ENCODE results near the gene GABRP.

Gene GABRP

GRCh38 chr5:170783498-170784247 lies at the start of gene GABRP:
Gene GABRP, plus strand, starts transcription at chr5:170783725. Its CDS starts 4,891 bp downstream, at chr5:170788616.
- H3K4me2 ChIP-seq: no peak within 1 kb of the TSS
- TF ChIP-seq CTCF (conservative IDR thresholded peaks at IDR 0.05; ENCODE audit: low read depth, low read length): no peak
- H3K79me2 ChIP-seq (ENCODE audit: insufficient read depth, low read depth): no peaks in the 10 kb centered on the region
- no peak within 1 kb of the TSS for H3K27ac ChIP-seq
- H3K27me3 ChIP-seq (ENCODE audit: insufficient read depth, low read depth): no peaks in the 10 kb centered on the region
- no peaks in the 10 kb centered on the region for H4K20me1 ChIP-seq (ENCODE audit: insufficient read depth)
- no peaks in the 10 kb centered on the region for H3K36me3 ChIP-seq (ENCODE audit: insufficient read depth)
- H3K4me3 ChIP-seq (IDR thresholded peaks at IDR 0.05; ENCODE audit: insufficient read depth, low read depth, low read length): no peak within 1 kb of the TSS
- H2AFZ ChIP-seq (ENCODE audit: low read depth): no peak within 1 kb of the TSS
- H3K4me1 ChIP-seq (ENCODE audit: low read depth, poor library complexity, severe bottlenecking): no peaks in the 10 kb centered on the region
- H3K9ac ChIP-seq: no peak within 1 kb of the TSS

GRCh38 chr5:170736966-170737365 lies 46.6 kb upstream of the GABRP start:
- Histone ChIP-seq H3K4me1 (ENCODE audit: low read depth, poor library complexity, severe bottlenecking) (no peaks in the 10 kb centered on the region), H3K4me2 (no peak overlapping the region), H3K27me3 (ENCODE audit: insufficient read depth, low read depth) (no peaks in the 10 kb centered on the region), H3K9ac (no peak overlapping the region), H3K27ac (no peak overlapping the region), H4K20me1 (ENCODE audit: insufficient read depth) (no peaks in the 10 kb centered on the region), H3K4me3 (IDR thresholded peaks at IDR 0.05; ENCODE audit: insufficient read depth, low read depth, low read length) (no peak overlapping the region), H2AFZ (ENCODE audit: low read depth) (no peak overlapping the region), H3K36me3 (ENCODE audit: insufficient read depth) (no peaks in the 10 kb centered on the region), H3K79me2 (ENCODE audit: insufficient read depth, low read depth) (no peaks in the 10 kb centered on the region)
- no peak for TF ChIP-seq CTCF (conservative IDR thresholded peaks at IDR 0.05; ENCODE audit: low read depth, low read length)

- Histone ChIP-seq H3K4me2 (no peak overlapping the region), H3K27me3 (ENCODE audit: insufficient read depth, low read depth) (no peaks in the 10 kb centered on the region), H3K4me1 (ENCODE audit: low read depth, poor library complexity, severe bottlenecking) (no peaks in the 10 kb centered on the region), H2AFZ (ENCODE audit: low read depth) (no peak overlapping the region), H3K27ac (no peak overlapping the region), H3K36me3 (ENCODE audit: insufficient read depth) (no peaks in the 10 kb centered on the region), H4K20me1 (ENCODE audit: insufficient read depth) (no peaks in the 10 kb centered on the region), H3K4me3 (IDR thresholded peaks at IDR 0.05; ENCODE audit: insufficient read depth, low read depth, low read length) (no peak overlapping the region), H3K79me2 (ENCODE audit: insufficient read depth, low read depth) (no peaks in the 10 kb centered on the region), H3K9ac (no peak overlapping the region)
- TF ChIP-seq CTCF (conservative IDR thresholded peaks at IDR 0.05; ENCODE audit: low read depth, low read length): no peak
Measured at GRCh38 chr5:170737591-170737990, 45.9 kb upstream of the GABRP start.

GRCh38 chr5:170738840-170739239 lies 44.7 kb upstream of the GABRP start:
- H3K4me3 ChIP-seq (IDR thresholded peaks at IDR 0.05; ENCODE audit: insufficient read depth, low read depth, low read length): no peak overlapping the region
- H3K36me3 ChIP-seq (ENCODE audit: insufficient read depth): no peaks in the 10 kb centered on the region
- H3K27ac ChIP-seq: no peak overlapping the region
- H3K79me2 ChIP-seq (ENCODE audit: insufficient read depth, low read depth): no peaks in the 10 kb centered on the region
- no peaks in the 10 kb centered on the region for H4K20me1 ChIP-seq (ENCODE audit: insufficient read depth)
- no peak overlapping the region for H2AFZ ChIP-seq (ENCODE audit: low read depth)
- no peak overlapping the region for H3K4me2 ChIP-seq
- no peak overlapping the region for H3K9ac ChIP-seq
- H3K4me1 ChIP-seq (ENCODE audit: low read depth, poor library complexity, severe bottlenecking): no peaks in the 10 kb centered on the region
- H3K27me3 ChIP-seq (ENCODE audit: insufficient read depth, low read depth): no peaks in the 10 kb centered on the region
- TF ChIP-seq CTCF (conservative IDR thresholded peaks at IDR 0.05; ENCODE audit: low read depth, low read length): no peak
